Measurements from ENCODE around the gene PSD4. TPM values are rescaled to one million over a fixed set of nuclear protein-coding genes. Genes with fewer than 3 reads are reported as not detected.

Gene PSD4
- total RNA-seq = 1.2 and 1.8 TPM in 2 replicates

DNA sequence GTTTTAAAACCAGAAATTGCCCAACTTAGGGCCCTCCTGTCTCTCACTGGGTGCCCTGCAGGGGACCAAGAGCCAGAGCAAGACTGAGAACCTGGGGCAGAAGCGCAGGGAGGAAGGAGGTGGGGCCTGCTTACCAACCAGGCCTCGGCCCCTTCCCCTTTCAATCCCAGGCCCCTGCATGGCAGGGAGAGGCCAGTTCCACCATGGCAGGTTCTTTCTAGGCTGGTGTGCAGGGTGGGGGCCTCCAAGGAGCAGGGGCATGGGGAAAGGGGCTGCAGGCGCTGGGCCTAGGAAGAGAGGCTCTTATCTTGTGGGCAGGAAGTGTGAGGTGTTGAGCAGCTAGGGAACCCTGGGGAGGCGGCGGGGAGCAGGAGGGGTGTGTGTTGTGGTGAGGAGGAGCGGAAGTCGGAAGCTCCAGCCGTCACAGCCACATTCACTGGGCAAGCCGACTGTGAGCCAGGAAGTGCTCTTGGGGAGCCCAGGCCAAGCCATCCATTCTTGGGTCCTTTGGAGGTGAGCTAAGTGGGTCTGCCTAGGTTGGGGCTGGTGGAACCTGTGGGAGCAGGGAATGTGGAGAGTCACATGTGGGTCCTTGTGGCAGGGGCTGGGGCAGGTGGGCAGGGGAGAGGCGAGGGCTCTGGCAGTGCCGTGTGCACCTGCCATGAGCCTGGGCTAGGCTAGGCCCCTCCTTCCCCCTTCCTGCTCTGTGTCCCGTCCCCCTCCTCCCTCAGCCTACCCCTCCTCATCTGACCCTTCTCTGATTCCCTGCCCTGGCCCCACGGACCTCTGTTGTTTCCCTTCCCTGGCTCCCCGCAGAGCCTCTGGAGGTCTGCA lies at the start of gene PSD4:
Gene PSD4 (plus strand): TSS at position 430 of the 834 bp plus-strand sequence. CDS start 8,486 bp downstream, outside the sequence.

DNA sequence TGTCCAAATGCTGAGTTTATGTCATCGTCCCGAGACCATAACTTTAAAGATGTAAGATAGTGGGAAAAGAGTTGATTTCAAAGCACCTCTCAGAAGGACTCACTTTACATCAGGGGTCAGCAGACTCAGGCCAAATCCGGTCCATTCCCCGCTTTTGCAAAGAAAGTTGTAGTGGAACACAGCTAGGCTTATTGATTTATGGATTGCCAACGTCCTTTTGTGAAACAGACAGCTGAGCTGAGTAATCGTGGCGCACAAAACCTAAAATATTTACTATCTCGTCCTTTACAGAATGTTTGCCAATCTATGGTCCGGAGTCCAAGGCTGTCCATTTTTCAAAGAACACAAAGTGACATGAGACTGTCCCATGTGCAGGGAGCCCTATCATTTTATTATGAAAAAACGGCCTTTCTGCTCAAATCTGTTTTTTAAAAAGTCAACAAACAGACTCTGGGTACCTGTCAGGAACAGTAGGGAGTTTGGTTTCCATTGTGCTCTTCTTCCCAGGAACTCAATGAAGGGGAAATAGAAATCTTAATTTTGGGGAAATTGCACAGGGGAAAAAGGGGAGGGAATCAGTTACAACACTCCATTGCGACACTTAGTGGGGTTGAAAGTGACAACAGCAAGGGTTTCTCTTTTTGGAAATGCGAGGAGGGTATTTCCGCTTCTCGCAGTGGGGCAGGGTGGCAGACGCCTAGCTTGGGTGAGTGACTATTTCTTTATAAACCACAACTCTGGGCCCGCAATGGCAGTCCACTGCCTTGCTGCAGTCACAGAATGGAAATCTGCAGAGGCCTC lies 46.7 kb upstream of the PSD4 start, which contains the start of gene IL1RN:
Gene IL1RN (plus strand): TSS at position 754 of the 801 bp plus-strand sequence. CDS start 27 bp downstream, at position 781.

Other genes with a start within 250 kb of the PSD4 start
- not detected in 2 replicates for gene IL36G, start 196.0 kb upstream of the PSD4 start, total RNA-seq
- not detected in 2 replicates for gene IL36A, start 168.5 kb upstream of the PSD4 start, total RNA-seq
- not detected in 2 replicates for gene IL36B, start 121.1 kb upstream of the PSD4 start, total RNA-seq
- gene IL36RN, start 114.8 kb upstream of the PSD4 start, total RNA-seq = not detected in 2 replicates
- not detected in 2 replicates for gene IL1F10, start 106.0 kb upstream of the PSD4 start, total RNA-seq
- gene IL1RN, start 46.4 kb upstream of the PSD4 start, total RNA-seq = not detected in 2 replicates
- 0.30 and 0.65 TPM in 2 replicates for gene PAX8, start 105.0 kb downstream of the PSD4 start, total RNA-seq

Data from smooth muscle cell of the umbilical artery (primary cell).